GM23338 (cell line): Measurements from ENCODE around the gene CAMTA1. TPM values are rescaled to one million over a fixed set of nuclear protein-coding genes. Genes with fewer than 3 reads are reported as not detected.

Experiments used
- ATAC-seq: fragments of 200-7000 bp; cut with Tn5 transposase; 3 replicates; pipeline ENCODE4 v1.9.1; 2020
- DNase-seq: peaks from one replicate; pipeline ENCODE4 v3.0.0-alpha.2; 2015; ENCODE audit warnings: low spot score
- H2AFZ ChIP-seq: fragments of 200-600 bp; sonication (generic); 2 replicates; pipeline ENCODE4 v1.8.0; 2016; ENCODE audit warnings: antibody characterized with exemption, mild to moderate bottlenecking, moderate library complexity
- H3F3A ChIP-seq: fragments of 200-600 bp; sonication (generic); replicated peaks from 2 replicates; pipeline ENCODE4 v1.8.0; 2017; ENCODE audit warnings: antibody characterized with exemption, mixed run types, low read depth
- H3K27ac ChIP-seq: fragments of 200-600 bp; sonication (generic); 2 replicates; pipeline ENCODE4 v1.6.1; 2016; ENCODE audit warnings: low read depth
- H3K27me3 ChIP-seq: fragments of 200-600 bp; sonication (generic); 2 replicates; pipeline ENCODE4 v1.8.0; 2016; ENCODE audit warnings: mild to moderate bottlenecking, mixed run types, moderate library complexity; ENCODE audit not compliant: insufficient read depth
- H3K36me3 ChIP-seq: fragments of 200-600 bp; sonication (generic); 2 replicates; pipeline ENCODE4 v1.8.0; 2016; ENCODE audit warnings: mild to moderate bottlenecking; ENCODE audit not compliant: insufficient read depth
- H3K4me1 ChIP-seq: fragments of 200-600 bp; sonication (generic); 2 replicates; pipeline ENCODE4 v1.8.0; 2016; ENCODE audit warnings: mild to moderate bottlenecking, moderate library complexity; ENCODE audit not compliant: insufficient read depth
- H3K4me2 ChIP-seq: fragments of 200-600 bp; sonication (generic); 2 replicates; pipeline ENCODE4 v1.7.1; 2017; ENCODE audit warnings: mixed run types
- H3K4me3 ChIP-seq: fragments of 200-600 bp; sonication (generic); 2 replicates; pipeline ENCODE4 v1.6.1; 2016; ENCODE audit warnings: mixed run types
- H3K79me2 ChIP-seq: fragments of 200-600 bp; sonication (generic); replicated peaks from 2 replicates; pipeline ENCODE4 v1.8.0; 2017; ENCODE audit warnings: mild to moderate bottlenecking; ENCODE audit not compliant: insufficient read depth
- H3K9me2 ChIP-seq: fragments of 200-600 bp; sonication (generic); 2 replicates; pipeline ENCODE4 v1.8.0; 2017; ENCODE audit not compliant: insufficient read depth
- H4K20me1 ChIP-seq: fragments of 200-600 bp; sonication (generic); replicated peaks from 2 replicates; pipeline ENCODE4 v1.8.0; 2017; ENCODE audit warnings: mild to moderate bottlenecking; ENCODE audit not compliant: insufficient read depth
- H3K27ac Mint-ChIP-seq: 2 replicates; pipeline ENCODE4 v1.8.0; 2020; ENCODE audit warnings: inconsistent platforms, mild to moderate bottlenecking, moderate library complexity, mixed read lengths
- H3K27me3 Mint-ChIP-seq: 3 replicates; pipeline ENCODE4 v1.8.0; 2022; ENCODE audit warnings: low read depth, mild to moderate bottlenecking, moderate library complexity, mixed read lengths, inconsistent platforms; ENCODE audit not compliant: insufficient read depth, poor library complexity
- H3K36me3 Mint-ChIP-seq: 3 replicates; pipeline ENCODE4 v1.8.0; 2021; ENCODE audit warnings: low read depth, mild to moderate bottlenecking, inconsistent platforms, moderate library complexity, mixed read lengths
- H3K4me1 Mint-ChIP-seq: 3 replicates; pipeline ENCODE4 v1.8.0; 2020; ENCODE audit warnings: mild to moderate bottlenecking, inconsistent platforms, mixed read lengths
- H3K4me3 Mint-ChIP-seq: 3 replicates; pipeline ENCODE4 v1.8.0; 2021; ENCODE audit warnings: moderate library complexity, mild to moderate bottlenecking, inconsistent platforms, mixed read lengths
- H3K9me3 Mint-ChIP-seq: 3 replicates; pipeline ENCODE4 v1.8.0; 2020; ENCODE audit warnings: moderate library complexity, mild to moderate bottlenecking, inconsistent platforms, mixed read lengths
- CREB1 ChIP-seq: fragments of 250-450 bp; sonication (Bioruptor Pico); IDR thresholded peaks from 2 replicates; pipeline ENCODE4 v1.5.0; 2020; ENCODE audit warnings: low read depth, mild to moderate bottlenecking, moderate library complexity
- CTCF ChIP-seq, 2 experiments: fragments of 200-600 bp in 1 of 2; sonication (generic) in 1 of 2; conservative IDR thresholded peaks; 2 replicates each; pipeline versions ENCODE4 v1.5.1 to v1.6.1; 2016 to 2017; ENCODE audit warnings: antibody characterized with exemption in 2 of 2, low read depth in 2 of 2, mild to moderate bottlenecking in 2 of 2, moderate library complexity in 1 of 2
- EZH2 ChIP-seq: fragments of 200-600 bp; sonication (generic); IDR thresholded peaks from one replicate; pipeline ENCODE4 v1.8.0; 2017; ENCODE audit warnings: antibody characterized with exemption, mild to moderate bottlenecking, low read depth; ENCODE audit not compliant: unreplicated experiment
- EZH2phosphoT487 ChIP-seq: fragments of 200-600 bp; sonication (generic); IDR thresholded peaks from one replicate; pipeline ENCODE4 v1.8.1; 2018; ENCODE audit warnings: antibody characterized with exemption; ENCODE audit not compliant: unreplicated experiment
- JUNB ChIP-seq: IDR thresholded peaks from one replicate; pipeline ENCODE4 v1.6.1; 2016; ENCODE audit warnings: antibody characterized with exemption; ENCODE audit not compliant: unreplicated experiment
- NANOG ChIP-seq: IDR thresholded peaks from 2 replicates; pipeline ENCODE4 v1.6.1; 2016; ENCODE audit warnings: antibody characterized with exemption, borderline replicate concordance
- POLR2AphosphoS5 ChIP-seq: IDR thresholded peaks from 2 replicates; pipeline ENCODE4 v1.6.1; 2016; ENCODE audit warnings: antibody characterized with exemption, low read depth
- REST ChIP-seq: IDR thresholded peaks from one replicate; pipeline ENCODE4 v1.6.1; 2018; ENCODE audit warnings: antibody characterized with exemption; ENCODE audit not compliant: unreplicated experiment
- STAT1 ChIP-seq: IDR thresholded peaks from one replicate; pipeline ENCODE4 v1.6.1; 2016; ENCODE audit warnings: antibody characterized with exemption; ENCODE audit not compliant: unreplicated experiment
- ZNF114 ChIP-seq: fragments of 250-450 bp; sonication (Bioruptor Pico); IDR thresholded peaks from 2 replicates; pipeline ENCODE4 v1.5.0; 2020; ENCODE audit warnings: mild to moderate bottlenecking, moderate library complexity
- ZNF331 ChIP-seq: fragments of 250-450 bp; sonication (Bioruptor Pico); IDR thresholded peaks from 2 replicates; pipeline ENCODE4 v1.5.0; 2020; ENCODE audit warnings: low read depth, mild to moderate bottlenecking, moderate library complexity
- polyA plus RNA-seq: library from polyadenylated mRNA; unstranded; fragments of >200 nt; fragmentation: Nextera tagmentation; extraction: Ambion mirVana; gene quantifications from 2 replicates; pipeline ENCODE4 v1.2.1, GENCODE V29; 2016
- total RNA-seq: library from RNA; depleted of rRNA; stranded (reverse); fragments of >200 nt; shearing (Covaris generic); gene quantifications from 2 replicates; pipeline ENCODE4 v1.2.3, GENCODE V29; 2014
- TF ChIP-seq, protein P1 (sequence below): IDR thresholded peaks from 2 replicates; pipeline ENCODE4 v1.6.1; 2016; ENCODE audit warnings: antibody characterized with exemption
- TF ChIP-seq, protein P2 (sequence below): fragments of 250-450 bp; sonication (Bioruptor Pico); IDR thresholded peaks from 2 replicates; pipeline ENCODE4 v1.5.0; 2020; ENCODE audit warnings: mild to moderate bottlenecking, moderate library complexity

Gene CAMTA1
- total and polyA plus RNA-seq, 2 experiments from 2014 or later, result 115 to 519 TPM

- H4K20me1 ChIP-seq, result peaks cover 8% of the 10 kb centered on the region; the same call in 1 of the 2 replicates
- 0 out of 2 replicates have a peak, but pooled peaks cover 1% of the 10 kb centered on the region for H3K79me2 ChIP-seq
- H3K36me3 ChIP-seq, result no peaks in the 10 kb centered on the region
- no peaks in the 10 kb centered on the region for H3K27me3 ChIP-seq
- ATAC-seq (no peak), DNase-seq (no peak)
- no peaks in the 10 kb centered on the region for H3K36me3 Mint-ChIP-seq
- no peak overlapping the region for H3K4me3 ChIP-seq
- no peaks in the 10 kb centered on the region for H3K4me1 ChIP-seq
- H3K27me3 Mint-ChIP-seq, result no peaks in the 10 kb centered on the region
- TF ChIP-seq REST (no peak), ZNF331 (CRISPR knock-in tag) (no peak), EZH2phosphoT487 (no peak), CTCF (conservative IDR thresholded peaks at IDR 0.05; ENCODE audit: low read depth in 2 of 2) (no peak), NANOG (no peak), POLR2AphosphoS5 (no peak), JUNB (no peak), ZNF114 (no peak), STAT1 (no peak), CREB1 (CRISPR knock-in tag) (no peak), EZH2 (no peak)
- TF ChIP-seq, protein P1, sequence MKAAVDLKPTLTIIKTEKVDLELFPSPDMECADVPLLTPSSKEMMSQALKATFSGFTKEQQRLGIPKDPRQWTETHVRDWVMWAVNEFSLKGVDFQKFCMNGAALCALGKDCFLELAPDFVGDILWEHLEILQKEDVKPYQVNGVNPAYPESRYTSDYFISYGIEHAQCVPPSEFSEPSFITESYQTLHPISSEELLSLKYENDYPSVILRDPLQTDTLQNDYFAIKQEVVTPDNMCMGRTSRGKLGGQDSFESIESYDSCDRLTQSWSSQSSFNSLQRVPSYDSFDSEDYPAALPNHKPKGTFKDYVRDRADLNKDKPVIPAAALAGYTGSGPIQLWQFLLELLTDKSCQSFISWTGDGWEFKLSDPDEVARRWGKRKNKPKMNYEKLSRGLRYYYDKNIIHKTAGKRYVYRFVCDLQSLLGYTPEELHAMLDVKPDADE, result no peak
- TF ChIP-seq, protein P2, sequence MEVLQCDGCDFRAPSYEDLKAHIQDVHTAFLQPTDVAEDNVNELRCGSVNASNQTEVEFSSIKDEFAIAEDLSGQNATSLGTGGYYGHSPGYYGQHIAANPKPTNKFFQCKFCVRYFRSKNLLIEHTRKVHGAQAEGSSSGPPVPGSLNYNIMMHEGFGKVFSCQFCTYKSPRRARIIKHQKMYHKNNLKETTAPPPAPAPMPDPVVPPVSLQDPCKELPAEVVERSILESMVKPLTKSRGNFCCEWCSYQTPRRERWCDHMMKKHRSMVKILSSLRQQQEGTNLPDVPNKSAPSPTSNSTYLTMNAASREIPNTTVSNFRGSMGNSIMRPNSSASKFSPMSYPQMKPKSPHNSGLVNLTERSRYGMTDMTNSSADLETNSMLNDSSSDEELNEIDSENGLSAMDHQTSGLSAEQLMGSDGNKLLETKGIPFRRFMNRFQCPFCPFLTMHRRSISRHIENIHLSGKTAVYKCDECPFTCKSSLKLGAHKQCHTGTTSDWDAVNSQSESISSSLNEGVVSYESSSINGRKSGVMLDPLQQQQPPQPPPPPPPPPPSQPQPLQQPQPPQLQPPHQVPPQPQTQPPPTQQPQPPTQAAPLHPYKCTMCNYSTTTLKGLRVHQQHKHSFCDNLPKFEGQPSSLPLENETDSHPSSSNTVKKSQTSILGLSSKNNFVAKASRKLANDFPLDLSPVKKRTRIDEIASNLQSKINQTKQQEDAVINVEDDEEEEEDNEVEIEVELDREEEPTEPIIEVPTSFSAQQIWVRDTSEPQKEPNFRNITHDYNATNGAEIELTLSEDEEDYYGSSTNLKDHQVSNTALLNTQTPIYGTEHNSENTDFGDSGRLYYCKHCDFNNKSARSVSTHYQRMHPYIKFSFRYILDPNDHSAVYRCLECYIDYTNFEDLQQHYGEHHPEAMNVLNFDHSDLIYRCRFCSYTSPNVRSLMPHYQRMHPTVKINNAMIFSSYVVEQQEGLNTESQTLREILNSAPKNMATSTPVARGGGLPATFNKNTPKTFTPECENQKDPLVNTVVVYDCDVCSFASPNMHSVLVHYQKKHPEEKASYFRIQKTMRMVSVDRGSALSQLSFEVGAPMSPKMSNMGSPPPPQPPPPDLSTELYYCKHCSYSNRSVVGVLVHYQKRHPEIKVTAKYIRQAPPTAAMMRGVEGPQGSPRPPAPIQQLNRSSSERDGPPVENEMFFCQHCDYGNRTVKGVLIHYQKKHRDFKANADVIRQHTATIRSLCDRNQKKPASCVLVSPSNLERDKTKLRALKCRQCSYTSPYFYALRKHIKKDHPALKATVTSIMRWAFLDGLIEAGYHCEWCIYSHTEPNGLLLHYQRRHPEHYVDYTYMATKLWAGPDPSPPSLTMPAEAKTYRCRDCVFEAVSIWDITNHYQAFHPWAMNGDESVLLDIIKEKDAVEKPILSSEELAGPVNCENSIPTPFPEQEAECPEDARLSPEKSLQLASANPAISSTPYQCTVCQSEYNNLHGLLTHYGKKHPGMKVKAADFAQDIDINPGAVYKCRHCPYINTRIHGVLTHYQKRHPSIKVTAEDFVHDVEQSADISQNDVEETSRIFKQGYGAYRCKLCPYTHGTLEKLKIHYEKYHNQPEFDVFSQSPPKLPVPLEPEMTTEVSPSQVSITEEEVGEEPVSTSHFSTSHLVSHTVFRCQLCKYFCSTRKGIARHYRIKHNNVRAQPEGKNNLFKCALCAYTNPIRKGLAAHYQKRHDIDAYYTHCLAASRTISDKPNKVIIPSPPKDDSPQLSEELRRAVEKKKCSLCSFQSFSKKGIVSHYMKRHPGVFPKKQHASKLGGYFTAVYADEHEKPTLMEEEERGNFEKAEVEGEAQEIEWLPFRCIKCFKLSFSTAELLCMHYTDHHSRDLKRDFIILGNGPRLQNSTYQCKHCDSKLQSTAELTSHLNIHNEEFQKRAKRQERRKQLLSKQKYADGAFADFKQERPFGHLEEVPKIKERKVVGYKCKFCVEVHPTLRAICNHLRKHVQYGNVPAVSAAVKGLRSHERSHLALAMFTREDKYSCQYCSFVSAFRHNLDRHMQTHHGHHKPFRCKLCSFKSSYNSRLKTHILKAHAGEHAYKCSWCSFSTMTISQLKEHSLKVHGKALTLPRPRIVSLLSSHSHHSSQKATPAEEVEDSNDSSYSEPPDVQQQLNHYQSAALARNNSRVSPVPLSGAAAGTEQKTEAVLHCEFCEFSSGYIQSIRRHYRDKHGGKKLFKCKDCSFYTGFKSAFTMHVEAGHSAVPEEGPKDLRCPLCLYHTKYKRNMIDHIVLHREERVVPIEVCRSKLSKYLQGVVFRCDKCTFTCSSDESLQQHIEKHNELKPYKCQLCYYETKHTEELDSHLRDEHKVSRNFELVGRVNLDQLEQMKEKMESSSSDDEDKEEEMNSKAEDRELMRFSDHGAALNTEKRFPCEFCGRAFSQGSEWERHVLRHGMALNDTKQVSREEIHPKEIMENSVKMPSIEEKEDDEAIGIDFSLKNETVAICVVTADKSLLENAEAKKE, result no peak
- no peak overlapping the region for H3K4me3 Mint-ChIP-seq
- H3K27ac Mint-ChIP-seq, result no peak overlapping the region
- no peaks in the 10 kb centered on the region for H3K9me2 ChIP-seq
- no peak overlapping the region for H3K27ac ChIP-seq
- no peaks in the 10 kb centered on the region for H3K9me3 Mint-ChIP-seq
- H3K4me2 ChIP-seq, result no peak overlapping the region
- no peak overlapping the region for H2AFZ ChIP-seq
- H3F3A ChIP-seq, result no peaks in the 10 kb centered on the region
- peaks cover 9% of the 10 kb centered on the region; the same call in 2 of the 3 replicates for H3K4me1 Mint-ChIP-seq
Observed at GRCh38 chr1:6890686-6891085, 105.4 kb downstream of the CAMTA1 start.
